Activated CD4-positive, alpha-beta T cell treated with anti-CD3 and anti-CD28 coated beads, Interleukin-2, amount 50 U/mL, for 24 hours (primary cell): ENCODE measurements around the gene TSNAX.
"Not testable (repeated sequence)": the region's sequence is repeated elsewhere in the genome, so short reads cannot be mapped to it uniquely, and the experiment has no call there.

ENCODE experiments used
- DNase-seq, 2 donors: peaks; one replicate each; pipeline ENCODE4 v3.0.0-alpha.2; 2020; ENCODE audit warnings: low read depth in 1 of 2, low spot score in 1 of 2

Gene TSNAX

GRCh38 chr1:231561647-231562383 lies 33.3 kb downstream of the TSNAX start:
- DNase-seq: no peak

GRCh38 chr1:231563247-231563646 lies 34.8 kb downstream of the TSNAX start:
- DNase-seq: no peak

GRCh38 chr1:231564373-231564772 lies 35.9 kb downstream of the TSNAX start:
- no peak for DNase-seq

GRCh38 chr1:231566496-231566895 lies 38.0 kb downstream of the TSNAX start:
- no peak for DNase-seq

- DNase-seq: not testable (repeated sequence)
These were observed 41.8 kb downstream of the TSNAX start for GRCh38 chr1:231570262-231570661.

GRCh38 chr1:231571904-231572303 lies 43.4 kb downstream of the TSNAX start:
- DNase-seq: no peak

GRCh38 chr1:231575472-231575871 lies 47.0 kb downstream of the TSNAX start:
- no peak for DNase-seq

- no peak for DNase-seq
These were observed 48.6 kb downstream of the TSNAX start for GRCh38 chr1:231576804-231577718.

GRCh38 chr1:231580874-231581273 lies 52.4 kb downstream of the TSNAX start:
- DNase-seq: no peak

GRCh38 chr1:231581859-231582258 lies 53.4 kb downstream of the TSNAX start:
- DNase-seq: no peak

- no peak for DNase-seq
These were observed 54.9 kb downstream of the TSNAX start for GRCh38 chr1:231583376-231583775.

GRCh38 chr1:231584117-231584516 lies 55.6 kb downstream of the TSNAX start:
- no peak for DNase-seq

GRCh38 chr1:231584921-231585320 lies 56.5 kb downstream of the TSNAX start:
- no peak for DNase-seq

- no peak for DNase-seq
These were observed 62.2 kb downstream of the TSNAX start for GRCh38 chr1:231590453-231591198.

- no peak for DNase-seq
These were observed 63.0 kb downstream of the TSNAX start for GRCh38 chr1:231591466-231591865.

GRCh38 chr1:231592809-231593208 lies 64.3 kb downstream of the TSNAX start:
- no peak for DNase-seq

- not testable (repeated sequence) for DNase-seq
These were observed 64.8 kb downstream of the TSNAX start for GRCh38 chr1:231593264-231593663.

GRCh38 chr1:231594123-231594522 lies 65.7 kb downstream of the TSNAX start:
- no peak for DNase-seq

- DNase-seq: no peak
These were observed 66.3 kb downstream of the TSNAX start for GRCh38 chr1:231594749-231595148.

GRCh38 chr1:231596337-231596791 lies 67.9 kb downstream of the TSNAX start:
- DNase-seq: no peak

- DNase-seq: no peak
These were observed 69.5 kb downstream of the TSNAX start for GRCh38 chr1:231597971-231598370.
